Stimulated activated CD8-positive, alpha-beta memory T cell treated with anti-CD3 and anti-CD28 coated beads, Interleukin-12 subunit alpha, Interleukin-12 subunit beta, amount 100 ng/mL, for 1 hour (primary cell): ENCODE measurements around the gene GNAL.
"Not testable (repeated sequence)": the region's sequence is repeated elsewhere in the genome, so short reads cannot be mapped to it uniquely, and the experiment has no call there.

Experiments used
- DNase-seq: peaks from one replicate; pipeline ENCODE4 v3.0.0-alpha.2; 2020; ENCODE audit warnings: low read depth

Gene GNAL

DNA sequence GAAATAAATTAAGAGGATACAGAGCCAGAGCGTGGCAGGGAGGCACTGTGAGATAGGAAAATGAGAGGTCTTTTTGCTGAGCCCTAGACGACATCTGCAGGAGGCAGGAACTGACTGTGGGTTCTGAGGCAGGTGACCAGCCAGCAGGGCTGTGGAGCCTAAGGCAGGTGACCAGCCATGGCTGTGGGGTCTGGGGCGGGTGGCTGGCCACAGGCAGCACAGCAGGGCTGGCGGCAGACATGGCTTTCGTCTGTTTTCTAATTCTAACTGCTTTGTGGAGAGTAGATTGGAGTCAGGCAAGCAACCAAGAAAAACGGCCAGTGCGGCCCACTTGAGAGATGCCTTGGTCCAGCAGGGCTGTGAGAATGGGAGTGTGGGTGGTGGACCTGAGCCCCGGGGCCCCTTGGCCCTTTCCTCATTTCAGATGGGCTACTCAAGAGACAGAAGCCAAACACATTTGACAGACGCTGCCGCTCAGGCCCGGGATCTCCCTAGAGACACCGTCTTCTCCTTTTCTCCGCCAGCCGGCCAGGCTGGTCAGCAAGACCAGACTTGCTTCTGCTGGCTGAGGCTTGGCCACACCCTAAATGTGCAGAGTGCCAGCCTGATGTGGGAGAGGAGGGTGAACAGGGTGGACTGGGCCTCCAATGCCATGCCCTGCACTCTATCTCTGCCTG is 19.7 kb upstream of the GNAL start:
- DNase-seq, result no peak

DNA sequence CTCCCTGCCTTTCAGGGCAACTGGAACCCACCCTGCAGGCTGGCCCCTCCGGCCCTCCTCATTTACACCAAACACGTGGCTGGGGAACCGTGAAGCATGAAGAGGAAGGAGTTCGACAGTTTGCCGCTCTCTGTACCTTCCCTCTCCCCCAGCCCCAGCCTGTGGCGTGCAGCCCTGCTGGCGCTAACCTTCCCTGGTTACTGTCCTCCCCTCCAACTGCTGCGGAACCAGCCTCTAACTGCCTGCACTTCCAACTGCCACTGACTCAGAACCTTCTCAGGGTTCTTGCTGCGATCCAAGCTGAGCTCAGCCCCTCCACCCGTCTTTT is 19.2 kb upstream of the GNAL start:
- no peak for DNase-seq

- DNase-seq, result no peak
These were observed 17.9 kb upstream of the GNAL start for GRCh38 chr18:11671156-11671555.

GRCh38 chr18:11672198-11672597 is 16.9 kb upstream of the GNAL start:
- no peak for DNase-seq

DNA sequence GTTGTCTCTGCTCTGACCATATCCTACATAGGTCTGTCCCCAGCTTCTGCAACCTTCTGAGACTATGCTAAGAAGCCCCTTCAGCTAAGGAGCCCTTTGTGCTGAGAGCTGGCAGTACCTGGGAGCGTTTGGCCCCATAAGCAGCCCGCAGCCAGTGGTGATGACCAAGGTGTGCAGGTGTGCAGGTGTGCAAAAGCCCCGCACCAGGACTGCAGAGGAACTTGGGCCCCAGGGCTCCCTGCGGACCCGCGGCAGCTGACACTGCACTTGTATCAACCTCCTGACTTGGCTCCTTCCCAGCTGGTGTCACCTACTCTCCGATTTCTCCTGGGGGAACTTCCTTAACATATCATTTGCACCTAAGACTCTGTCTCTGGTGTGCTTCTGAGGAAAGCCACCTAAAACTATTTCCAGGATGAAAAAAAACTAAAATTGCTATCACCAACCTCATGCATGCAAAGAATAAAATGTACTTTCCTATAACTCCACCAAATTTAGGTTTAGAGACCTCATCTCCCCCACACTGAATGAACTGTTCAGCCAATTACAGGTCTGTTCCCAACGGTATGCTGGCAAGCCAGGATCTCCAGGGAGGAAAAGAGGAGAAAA is 16.1 kb upstream of the GNAL start:
- DNase-seq, result no peak

DNA sequence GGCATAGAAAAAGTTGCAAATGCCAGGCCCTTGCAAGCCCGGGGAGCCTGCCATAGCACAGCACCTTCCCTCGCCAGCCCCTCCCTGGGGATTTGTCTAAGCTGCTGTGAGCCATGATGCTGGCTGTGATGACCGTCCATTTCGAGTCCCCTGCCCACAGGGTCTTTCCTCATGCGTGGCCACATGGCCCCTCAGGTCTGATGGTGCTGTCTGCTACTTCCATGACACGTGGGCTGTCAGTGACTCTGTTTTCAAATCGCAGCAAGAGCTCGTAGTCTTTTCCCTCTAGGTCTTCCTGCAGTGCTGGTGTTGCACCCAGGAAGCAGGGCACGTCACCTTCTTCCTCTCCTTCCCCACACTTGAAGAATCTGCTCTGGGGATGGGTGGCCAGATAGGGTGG is 15.5 kb upstream of the GNAL start:
- DNase-seq, result no peak

GRCh38 chr18:11674119-11674518 is 14.9 kb upstream of the GNAL start:
- no peak for DNase-seq

DNA sequence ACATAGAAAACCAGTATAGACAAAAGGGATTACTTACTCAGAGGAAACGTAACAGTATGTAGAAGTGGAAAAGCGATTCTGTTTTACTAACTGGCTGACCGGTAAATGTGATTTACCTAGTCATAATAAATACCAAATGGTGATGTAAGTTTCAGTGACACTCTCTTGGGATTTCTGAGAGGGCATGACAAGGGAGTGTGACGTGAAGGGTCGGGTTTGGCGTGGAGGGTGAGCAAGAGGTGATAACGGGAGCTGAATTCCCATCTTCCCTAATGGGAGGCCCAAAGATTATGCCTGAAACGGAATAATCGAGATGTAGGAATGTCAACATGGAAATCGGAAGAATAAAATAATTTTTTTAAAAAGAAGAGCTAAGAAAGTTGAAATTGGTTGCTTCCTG is 12.7 kb upstream of the GNAL start:
- no peak for DNase-seq

DNA sequence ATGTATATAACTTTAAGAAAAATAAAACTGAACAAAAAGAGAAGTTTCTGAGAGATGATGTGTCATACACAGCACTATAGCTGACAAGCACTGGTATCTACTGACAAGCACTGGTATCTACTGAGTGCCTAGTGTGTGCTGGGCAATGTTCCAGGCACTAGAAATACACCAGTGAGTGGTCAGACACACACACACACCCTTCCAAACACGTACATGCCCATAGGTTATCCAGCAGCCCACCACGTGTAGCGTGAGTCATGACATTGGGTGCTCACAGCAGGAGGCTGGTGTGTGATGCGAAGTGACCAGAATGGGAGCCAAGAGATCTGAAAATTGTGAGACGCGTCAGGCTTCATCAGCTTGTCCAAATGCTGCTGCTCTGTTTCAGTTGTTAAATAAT is 12.2 kb upstream of the GNAL start:
- DNase-seq, result no peak

GRCh38 chr18:11678211-11678610 is 10.9 kb upstream of the GNAL start:
- no peak for DNase-seq

- no peak for DNase-seq
These were observed 853 bp downstream of the GNAL start for GRCh38 chr18:11689669-11690565.

DNA sequence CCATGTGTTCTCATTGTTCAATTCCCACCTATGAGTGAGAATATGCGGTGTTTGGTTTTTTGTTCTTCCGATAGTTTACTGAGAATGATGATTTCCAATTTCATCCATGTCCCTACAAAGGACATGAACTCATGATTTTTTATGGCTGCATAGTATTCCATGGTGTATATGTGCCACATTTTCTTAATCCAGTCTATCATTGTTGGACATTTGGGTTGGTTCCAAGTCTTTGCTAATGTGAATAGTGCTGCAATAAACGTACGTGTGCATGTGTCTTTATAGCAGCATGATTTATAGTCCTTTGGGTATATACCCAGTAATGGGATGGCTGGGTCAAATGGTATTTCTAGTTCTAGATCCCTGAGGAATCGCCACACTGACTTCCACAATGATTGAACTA is 1.6 kb downstream of the GNAL start:
- DNase-seq, result not testable (repeated sequence)

DNA sequence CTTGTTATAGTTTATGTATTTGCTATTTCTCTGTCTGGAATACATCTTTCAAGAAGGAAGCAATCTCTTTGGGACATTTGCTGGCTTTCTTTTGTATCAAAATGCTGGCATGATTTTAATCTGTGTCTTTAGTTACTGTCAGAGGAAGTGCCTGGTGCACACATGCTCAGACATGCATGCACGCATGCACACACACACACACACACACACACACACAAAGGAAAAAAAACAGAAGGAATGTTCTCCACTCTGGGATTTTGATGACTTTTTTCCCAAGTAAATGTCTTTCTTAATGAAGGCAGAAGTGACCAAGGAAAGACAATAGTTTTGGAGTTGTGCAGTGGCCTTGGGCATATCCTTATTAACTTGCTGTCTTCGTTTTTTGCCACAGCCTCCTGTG is 6.7 kb downstream of the GNAL start:
- no peak for DNase-seq

GRCh38 chr18:11696451-11696850 is 7.4 kb downstream of the GNAL start:
- no peak for DNase-seq

- no peak for DNase-seq
These were observed 11.8 kb downstream of the GNAL start for GRCh38 chr18:11700876-11701275.

DNA sequence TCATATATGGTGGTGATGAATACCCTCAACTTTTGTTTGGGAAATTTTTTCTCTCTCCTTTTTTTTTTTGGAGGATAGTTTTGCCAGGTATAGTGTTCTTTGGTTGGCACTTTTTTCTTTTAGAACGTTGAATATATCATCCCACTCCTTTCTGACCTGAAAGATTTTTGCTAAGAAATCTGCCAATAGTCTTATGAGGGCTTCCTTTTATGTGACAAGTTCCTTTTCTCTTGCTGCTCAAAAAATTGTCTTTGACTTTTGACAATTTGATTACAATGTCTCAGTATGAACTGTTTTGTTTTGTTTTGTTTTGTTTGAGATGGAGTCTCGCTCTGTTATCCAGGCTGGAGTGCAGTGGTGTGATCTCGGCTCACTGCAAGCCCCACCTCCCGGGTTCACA is 21.5 kb downstream of the GNAL start:
- DNase-seq, result no peak

DNA sequence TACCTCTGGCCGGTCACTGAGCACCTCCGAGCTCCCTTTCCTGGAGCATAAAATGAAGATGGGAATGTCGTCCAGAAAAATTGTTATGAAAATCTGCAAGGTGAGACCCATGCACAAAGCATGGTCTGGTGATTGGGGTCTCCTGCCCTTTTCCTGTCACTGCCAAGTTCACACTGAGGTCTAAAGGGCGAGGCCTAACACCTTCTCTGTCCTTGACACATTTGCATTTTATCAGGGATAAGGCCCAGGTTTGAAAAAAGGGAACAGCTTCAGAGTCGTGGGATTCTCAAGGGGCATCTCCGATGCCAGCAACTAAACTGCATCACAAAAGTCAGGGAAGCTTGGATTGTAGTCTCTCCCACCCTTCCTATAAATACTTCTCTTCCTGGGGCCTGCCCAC is 24.7 kb downstream of the GNAL start:
- DNase-seq, result no peak

DNA sequence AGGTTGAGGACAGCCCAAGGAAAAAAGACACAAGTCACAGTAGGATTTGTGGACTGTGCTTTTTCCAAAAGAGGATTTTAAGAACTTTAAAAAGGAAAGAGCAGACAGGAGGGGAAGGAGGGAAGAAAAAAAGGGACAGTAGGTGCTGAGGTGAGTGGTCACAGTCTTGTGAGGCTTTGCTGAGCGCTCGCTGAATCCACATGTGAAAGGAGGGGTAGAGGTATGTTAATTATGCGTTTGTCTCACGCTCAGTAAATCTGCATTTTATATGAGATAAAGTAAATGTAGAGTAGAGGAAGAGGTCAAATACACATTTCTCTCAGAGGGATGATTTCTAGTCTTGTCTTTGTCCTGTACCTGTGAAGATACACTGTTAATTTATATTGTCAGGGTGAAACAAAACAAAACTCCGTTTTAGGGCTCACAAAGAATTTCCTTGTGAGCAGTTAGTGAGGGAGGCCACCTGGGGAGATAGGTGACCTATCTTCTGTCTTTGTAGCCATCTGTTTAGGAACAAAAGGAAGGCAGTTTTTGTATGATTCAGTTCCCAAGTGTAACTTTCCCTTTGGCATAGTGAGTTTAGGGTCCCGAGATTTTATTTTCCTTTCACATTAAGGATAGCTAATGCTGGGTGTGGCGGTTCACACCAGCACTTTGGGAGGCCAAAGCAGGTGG is 25.3 kb downstream of the GNAL start:
- no peak for DNase-seq

DNA sequence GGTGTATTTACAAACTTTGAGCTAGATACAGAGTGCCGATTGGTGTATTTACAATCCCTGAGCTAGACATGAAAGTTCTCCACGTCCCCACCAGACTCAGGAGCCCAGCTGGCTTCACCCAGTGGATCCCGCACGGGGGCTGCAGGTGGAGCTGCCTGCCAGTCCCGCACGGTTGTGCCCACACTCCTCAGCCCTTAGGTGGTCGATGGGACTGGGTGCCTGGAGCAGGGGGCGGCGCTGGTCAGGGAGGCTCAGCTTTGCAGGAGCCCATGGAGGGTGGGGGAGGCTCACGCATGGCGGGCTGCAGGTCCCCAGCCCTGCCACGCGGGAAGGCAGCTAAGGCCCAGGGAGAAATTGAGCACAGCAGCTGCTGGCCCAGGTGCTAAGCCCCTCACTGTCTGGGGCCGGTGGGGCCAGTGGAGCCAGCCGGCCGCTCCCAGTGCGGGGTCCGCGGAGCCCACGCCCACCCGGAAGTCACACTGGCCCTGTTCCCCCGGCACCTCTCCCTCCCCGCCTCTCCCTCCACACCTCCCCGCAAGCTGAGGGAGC is 27.8 kb downstream of the GNAL start:
- DNase-seq, result not testable (repeated sequence)

DNA sequence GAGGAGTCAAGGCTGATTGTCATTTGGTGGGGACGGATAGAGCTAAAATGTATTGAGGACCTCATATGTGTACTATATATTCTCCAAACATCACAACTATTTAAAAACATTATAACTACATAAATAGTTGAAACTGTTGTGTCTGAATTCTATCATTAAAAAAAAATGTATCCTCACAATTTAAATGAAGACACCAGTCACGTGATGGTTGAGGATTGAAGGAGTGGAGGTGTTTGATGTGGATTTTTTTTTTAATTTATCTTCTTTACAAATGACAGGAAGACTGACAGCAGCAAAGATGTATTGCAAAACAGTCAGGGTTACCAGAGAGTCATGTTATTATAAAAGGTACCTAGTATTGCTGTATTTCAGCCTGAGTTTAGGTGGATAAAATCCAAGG is 30.0 kb downstream of the GNAL start:
- no peak for DNase-seq

DNA sequence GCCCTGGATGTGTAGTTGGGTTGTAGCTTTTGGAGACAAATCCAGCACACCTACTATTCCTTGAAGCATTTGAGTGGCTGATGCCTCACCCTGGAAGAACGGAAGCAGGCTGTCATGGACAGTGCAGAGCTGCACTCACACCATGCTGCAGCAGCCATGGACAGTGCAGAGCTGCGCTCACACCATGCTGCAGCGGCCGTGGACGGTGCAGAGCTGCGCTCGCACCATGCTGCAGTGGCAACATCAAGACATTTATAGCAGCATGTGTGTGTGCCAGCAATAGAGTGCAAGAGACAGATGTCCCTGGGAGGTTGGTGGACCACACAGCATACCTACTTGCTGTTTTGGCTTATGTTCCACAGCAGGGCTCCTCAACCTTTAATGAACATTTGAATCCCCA is 30.6 kb downstream of the GNAL start:
- DNase-seq, result no peak

GRCh38 chr18:11721720-11722119 is 32.7 kb downstream of the GNAL start:
- DNase-seq, result no peak

GRCh38 chr18:11724781-11725180 is 35.7 kb downstream of the GNAL start:
- DNase-seq, result no peak
